ENCODE data around the gene PCDHB2. TPM values are rescaled to one million over a fixed set of nuclear protein-coding genes. Genes with fewer than 3 reads are reported as not detected.

PCDHB2 gene
- total and polyA plus RNA-seq, 2 of the 8 experiments (the other 6 are each of a cell fraction or from before 2014, with no cell fraction given) = 28.8 to 29.2 TPM

GRCh38 chr5:141082228-141082627 lies 12.2 kb upstream of the PCDHB2 start:
- FAIRE-seq = no peak
- H3K4me1 ChIP-seq (replicated peaks in 1 of 4; ENCODE audit: control insufficient read depth in 3 of 4, insufficient read depth in 4 of 4, low read length in 3 of 4) = peaks cover 0 to 4% (median 0%) of the 10 kb centered on the region in 4 experiments; a peak in 1 of 7 replicates

More at GRCh38 chr5:141082228-141082627, 12.2 kb upstream of the PCDHB2 start:
- TF ChIP-seq MAFK (IDR thresholded peaks at IDR 0.05; ENCODE audit: low read depth, low read length) (no peak), MAX (IDR thresholded peaks at IDR 0.05) (no peak), NANOG (IDR thresholded peaks at IDR 0.05; ENCODE audit: insufficient read depth, low read depth, low read length, poor library complexity, severe bottlenecking) (no peak), RXRA (IDR thresholded peaks at IDR 0.05; ENCODE audit: insufficient read depth, low read depth, low read length) (no peak), BRCA1 (IDR thresholded peaks at IDR 0.05; ENCODE audit: low read depth, low read length) (no peak), GABPA (IDR thresholded peaks at IDR 0.05; ENCODE audit: borderline replicate concordance, insufficient read depth, low read length) (no peak), KDM1A (IDR thresholded peaks at IDR 0.05; ENCODE audit: borderline replicate concordance, low read length) (no peak), TBP (IDR thresholded peaks at IDR 0.05; ENCODE audit: low read depth, low read length) (no peak), YY1 (IDR thresholded peaks at IDR 0.05; ENCODE audit: low read depth, low read length) (no peak), CEBPB (IDR thresholded peaks at IDR 0.05; ENCODE audit: low read depth, low read length) (no peak), CREB1 (IDR thresholded peaks at IDR 0.05) (no peak)
- ChIA-PET CTCF (ENCODE audit: partially characterized antibody) (interaction anchor here (0.7 to 3.4 kb wide), 8 partner anchors 12 to 482 kb away, joined by 3 to 24 read pairs (median 3); partner anchors contain the start of genes PCDHA11, PCDHA6, PCDHB16 and PCDHB2), POLR2A (ENCODE audit: partially characterized antibody) (no interaction called here)
- Histone ChIP-seq H2BK12ac (ENCODE audit: low read depth, low read length) (no peak overlapping the region), H4K8ac (ENCODE audit: extremely low read depth, insufficient read depth, low read length) (no peak overlapping the region), H4K20me1 (replicated peaks in 1 of 2; ENCODE audit: control insufficient read depth in 1 of 2, insufficient read depth in 2 of 2, low read length in 2 of 2) (no peaks in the 10 kb centered on the region), H3K23ac (ENCODE audit: insufficient read length) (no peak overlapping the region), H2BK15ac (ENCODE audit: low read length) (no peak overlapping the region), H4K5ac (ENCODE audit: insufficient read length, low read depth, low read length) (no peak overlapping the region), H4K91ac (replicated peaks; ENCODE audit: insufficient read length, low read length) (no peak overlapping the region), H3K9ac (replicated peaks in 1 of 4; ENCODE audit: extremely low read depth in 1 of 4, low read depth in 3 of 4, low read length in 3 of 4) (no peak overlapping the region), H3K36me3 (ENCODE audit: control insufficient read depth in 2 of 4, insufficient read depth in 4 of 4, low read length in 3 of 4) (no peaks in the 10 kb centered on the region), H2BK120ac (replicated peaks; ENCODE audit: low read depth, low read length) (no peak overlapping the region), H3K79me2 (ENCODE audit: control insufficient read depth in 1 of 2, insufficient read depth in 2 of 2, low read length in 2 of 2) (no peaks in the 10 kb centered on the region), H3K27me3 (replicated peaks in 1 of 4; ENCODE audit: control insufficient read depth in 3 of 4, extremely low read depth in 1 of 4, insufficient read depth in 3 of 4, low read length in 3 of 4) (no peaks in the 10 kb centered on the region), H3K23me2 (ENCODE audit: low read depth, low read length) (no peaks in the 10 kb centered on the region; the same call in 1 of the 2 replicates), H3K56ac (replicated peaks; ENCODE audit: insufficient read length, low read depth, low read length) (no peak overlapping the region), H2BK5ac (ENCODE audit: low read depth, low read length) (no peak overlapping the region), H3K27ac (ENCODE audit: low read depth, low read length) (no peak overlapping the region), H3K4me3 (ENCODE audit: extremely low read depth in 1 of 4, insufficient read depth in 2 of 4, low read depth in 3 of 4, low read length in 4 of 4) (no peak overlapping the region), H3K18ac (ENCODE audit: extremely low read depth, low read length) (no peak overlapping the region), H3K4ac (replicated peaks; ENCODE audit: insufficient read length, low read depth, low read length) (no peak overlapping the region), H3K79me1 (ENCODE audit: low read depth, low read length) (no peaks in the 10 kb centered on the region), H3K9me3 (ENCODE audit: insufficient read depth in 2 of 2, low read depth in 1 of 2, low read length in 1 of 2) (no peaks in the 10 kb centered on the region), H3K4me2 (ENCODE audit: insufficient read depth in 1 of 2, low read depth in 2 of 2, low read length in 2 of 2) (no peak overlapping the region), H2AFZ (ENCODE audit: low read length) (no peak overlapping the region), H2AK5ac (ENCODE audit: low read depth, low read length) (no peak overlapping the region), H2BK20ac (ENCODE audit: low read length) (no peak overlapping the region), H3K14ac (ENCODE audit: insufficient read length) (no peak overlapping the region)
- DNase-seq (ENCODE audit: low read depth in 1 of 2, low spot score in 2 of 2) = no peak
